Skin epidermis (tissue), 12 donors: ENCODE data around the gene KRTAP24-1.

ENCODE experiments used
- H3K27ac ChIP-seq, 21 experiments: fragments of 200-600 bp; sonication (generic) in 11 of 21; one replicate each; pipeline ENCODE4 v1.5.0; 2020; ENCODE audit warnings: mild to moderate bottlenecking in 3 of 21, inconsistent platforms in 2 of 21, moderate library complexity in 2 of 21
- H3K4me3 ChIP-seq, 7 experiments: fragments of 200-600 bp; sonication (generic) in 2 of 7; one replicate each; pipeline ENCODE4 v1.5.0; 2020; ENCODE audit warnings: inconsistent platforms in 2 of 7, mild to moderate bottlenecking in 2 of 7, moderate library complexity in 1 of 7

The KRTAP24-1 gene

DNA sequence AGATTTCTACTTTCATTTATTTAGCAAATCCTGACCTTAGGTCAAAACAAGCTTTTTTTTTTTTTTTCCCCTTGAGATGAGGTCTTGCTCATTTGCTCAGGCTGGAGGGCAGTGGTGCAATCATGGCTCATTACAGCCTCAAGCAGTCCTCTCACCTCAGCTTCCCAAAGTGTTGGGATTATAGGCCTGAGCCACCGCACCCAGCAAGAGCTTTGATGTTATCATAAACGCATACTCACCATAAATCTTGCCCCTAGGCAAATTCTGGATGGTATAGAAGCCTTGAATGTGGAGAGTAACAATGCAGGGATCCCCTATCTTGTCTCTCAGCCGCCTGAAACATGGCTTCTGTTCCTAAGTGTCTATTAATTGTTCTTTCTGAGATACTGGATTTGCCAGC, 42.1 kb downstream of the KRTAP24-1 start:
- Histone ChIP-seq H3K27ac (no peak overlapping the region), H3K4me3 (no peak overlapping the region)

DNA sequence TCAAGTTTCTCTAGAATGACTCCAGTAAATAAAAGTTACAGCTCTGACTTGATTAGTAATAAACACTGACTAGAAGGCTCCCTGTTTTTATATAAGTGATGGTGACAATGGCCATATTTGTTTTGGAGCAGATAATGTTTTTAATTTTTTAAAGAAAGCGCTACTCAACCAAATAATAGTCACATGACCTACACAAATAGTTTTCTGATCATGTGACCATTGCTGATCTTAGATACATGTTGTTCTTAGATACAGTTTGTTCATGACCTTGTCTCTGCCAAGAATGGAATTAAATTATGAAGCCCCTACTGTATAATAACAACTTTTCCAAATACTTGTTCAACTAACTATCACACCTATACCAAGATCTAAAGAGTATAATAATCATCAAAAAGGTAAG, 44.6 kb downstream of the KRTAP24-1 start:
- Histone ChIP-seq H3K27ac (no peak overlapping the region), H3K4me3 (no peak overlapping the region)

DNA sequence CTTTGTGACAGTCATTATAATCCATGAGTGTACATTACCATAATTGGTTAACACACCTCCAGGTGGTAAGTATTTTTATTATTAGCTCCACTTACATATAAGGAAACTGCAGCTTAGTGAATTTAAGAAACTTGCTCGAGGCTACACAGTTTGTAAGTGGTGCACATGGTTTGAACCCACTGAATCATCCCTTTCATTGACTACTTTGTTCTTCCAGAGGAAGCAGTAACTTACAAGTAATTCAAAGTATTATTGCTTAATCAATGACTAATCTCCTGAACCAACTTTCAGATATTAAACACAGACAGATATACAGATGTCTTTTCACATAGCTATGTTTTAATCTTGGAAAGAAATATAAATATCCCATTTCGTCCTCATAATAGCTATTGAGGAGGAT, 48.1 kb downstream of the KRTAP24-1 start:
- Histone ChIP-seq H3K27ac (no peak overlapping the region), H3K4me3 (no peak overlapping the region)

DNA sequence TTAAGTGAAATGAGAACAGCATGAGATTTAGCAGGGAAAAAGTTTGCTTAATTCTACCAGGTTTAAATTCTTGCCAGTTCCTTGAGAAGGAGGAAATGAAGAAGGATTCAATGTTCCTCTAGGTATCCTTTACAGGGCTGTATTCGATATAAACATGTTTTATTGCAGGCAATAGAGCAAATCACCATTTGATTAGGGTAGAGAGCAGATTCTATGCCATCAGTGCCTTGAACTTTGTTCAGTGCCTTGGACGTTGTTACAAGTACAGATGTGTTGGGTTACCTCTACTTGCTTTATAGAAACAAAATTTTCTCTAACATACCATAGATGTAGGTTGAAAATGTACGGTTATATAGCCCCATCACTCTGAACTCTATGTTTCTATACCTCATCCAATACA, 48.7 kb downstream of the KRTAP24-1 start:
- no peak overlapping the region for H3K4me3 ChIP-seq
- H3K27ac ChIP-seq, result no peak overlapping the region

DNA sequence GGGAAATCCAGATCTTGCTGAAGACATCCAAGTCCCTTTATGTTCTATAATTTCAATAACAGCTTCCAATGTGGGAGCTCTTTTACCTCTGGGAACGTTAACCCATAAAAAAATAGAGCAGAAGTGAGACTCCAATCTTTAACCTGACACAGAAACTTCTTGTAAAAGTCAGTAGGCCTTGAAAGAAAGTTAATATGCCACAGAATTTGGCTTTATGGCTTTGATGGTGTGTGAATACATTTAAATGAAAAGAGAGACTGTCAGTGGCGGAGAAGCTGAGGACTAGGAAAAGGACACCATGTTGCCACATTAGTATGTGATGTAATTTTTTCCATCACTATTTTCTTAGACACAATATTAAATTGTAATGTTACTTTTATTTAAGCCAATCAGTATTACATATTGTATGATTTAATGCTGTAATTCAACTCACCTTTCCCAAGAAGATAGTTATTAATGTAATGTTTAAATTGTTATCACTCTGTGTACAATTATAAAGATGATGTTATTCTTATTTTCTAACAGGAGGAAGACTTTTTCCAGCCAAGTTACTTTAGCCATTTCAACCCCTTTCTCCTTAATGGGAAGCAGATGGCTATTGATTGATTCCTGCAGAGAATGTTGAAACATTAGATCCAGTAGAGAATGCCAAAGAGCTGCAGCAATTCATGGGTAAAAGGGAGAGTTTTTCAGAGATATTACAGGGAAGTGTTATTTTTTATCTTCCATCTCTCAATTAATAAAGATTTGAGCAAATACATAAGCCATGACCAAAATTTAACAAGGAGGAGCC, 49.3 kb downstream of the KRTAP24-1 start:
- Histone ChIP-seq H3K27ac (no peak overlapping the region), H3K4me3 (no peak overlapping the region)

DNA sequence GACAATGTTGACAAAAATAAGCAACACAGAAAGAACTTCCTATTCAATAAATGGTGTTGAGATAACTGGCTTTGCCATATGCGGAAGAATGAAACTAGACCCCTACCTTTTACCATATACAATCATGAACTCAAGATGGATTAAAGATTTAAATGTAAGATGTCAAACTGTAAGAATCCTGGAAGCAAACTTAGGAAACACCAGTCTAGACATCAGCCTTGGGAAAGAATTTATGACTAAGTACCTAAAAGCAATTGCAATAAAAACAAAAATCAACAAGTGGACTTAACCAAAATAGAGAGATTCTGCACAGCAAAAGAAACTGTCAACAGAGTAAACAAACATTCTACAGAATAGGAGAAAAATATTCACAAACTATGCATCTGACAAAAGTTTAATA, 50.7 kb downstream of the KRTAP24-1 start:
- Histone ChIP-seq H3K4me3 (no peak overlapping the region), H3K27ac (no peak overlapping the region)
